Lower leg skin (tissue), 3 donors: Measurements from ENCODE around the gene RHPN2.
"Not testable (repeated sequence)": the region's sequence is repeated elsewhere in the genome, so short reads cannot be mapped to it uniquely, and the experiment has no call there.

Experiments used
- CTCF ChIP-seq, 3 donors: fragments of 450-650 bp; IDR thresholded peaks; one replicate each; pipeline ENCODE4 v1.5.1; 2016; ENCODE audit warnings: antibody characterized with exemption in 3 of 3, mild to moderate bottlenecking in 3 of 3, moderate library complexity in 2 of 3
- POLR2A ChIP-seq, 2 donors: fragments of 450-650 bp; IDR thresholded peaks; one replicate each; pipeline ENCODE4 v1.6.1; 2016 to 2017; ENCODE audit warnings: antibody characterized with exemption in 2 of 2, mild to moderate bottlenecking in 1 of 2, moderate library complexity in 1 of 2

- TF ChIP-seq CTCF, POLR2A (IDR thresholded peaks at IDR 0.05): not testable (repeated sequence)
Measured at GRCh38 chr19:32979807-32980206, 84.9 kb downstream of the RHPN2 start.
